HG03097 (cell line): ENCODE measurements around the gene DLG1.

Experiments
- ATAC-seq: cut with Tn5 transposase; IDR thresholded peaks from one replicate; pipeline ENCODE4 v1.9.1; 2021; ENCODE audit not compliant: unreplicated experiment, low FRiP score

The DLG1 gene

DNA sequence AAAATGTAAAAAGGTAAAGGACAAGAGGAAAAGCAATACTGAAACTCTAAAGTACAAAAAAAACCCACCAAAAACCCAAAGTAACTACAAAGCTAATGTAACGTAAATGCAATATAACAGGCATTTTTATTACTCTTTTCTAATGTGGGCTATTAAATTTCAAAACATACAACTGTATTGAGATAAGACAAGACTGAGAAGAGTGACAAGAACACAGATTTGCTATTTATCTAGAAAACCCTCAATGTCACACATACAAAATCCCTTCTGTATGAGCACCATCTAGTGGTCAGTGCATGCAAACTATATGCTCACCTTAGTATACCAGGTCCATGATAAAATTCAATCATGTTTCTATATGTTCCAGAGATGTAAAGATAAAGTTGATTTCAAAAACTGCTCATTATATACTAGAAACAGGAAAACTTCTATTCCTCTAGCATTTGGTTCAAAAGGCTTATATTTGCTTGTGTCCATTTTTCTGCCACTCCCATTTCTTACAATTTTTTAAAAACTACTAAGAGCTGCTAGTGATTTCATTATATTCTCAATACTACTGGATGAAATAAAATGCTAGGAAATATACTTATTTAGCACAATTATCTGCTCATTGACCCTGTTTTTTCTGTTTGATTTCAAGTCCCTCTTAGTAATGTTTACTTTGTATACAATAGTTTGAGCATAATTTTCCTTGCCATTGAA lies 111.4 kb downstream of the DLG1 start:
- no peak for ATAC-seq

DNA sequence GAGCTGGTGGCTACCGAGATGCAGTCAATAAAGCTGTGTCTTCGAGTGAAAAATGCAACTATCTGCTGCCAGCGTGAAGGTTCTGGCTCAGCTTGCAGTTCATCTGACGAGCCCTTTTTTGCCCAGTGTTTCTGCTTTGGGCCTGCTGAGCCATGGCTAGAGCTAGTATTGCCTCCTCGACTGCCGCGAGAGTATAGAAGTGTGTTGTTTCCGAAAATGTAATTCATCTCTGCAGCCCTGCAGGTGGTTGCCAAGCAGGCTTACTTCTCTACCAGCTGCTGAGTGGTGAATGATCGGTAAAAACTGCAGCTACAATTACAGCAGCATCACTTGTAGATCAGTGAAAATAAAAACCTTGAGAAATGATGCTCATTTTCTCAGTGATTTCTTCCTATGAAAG lies 114.8 kb downstream of the DLG1 start:
- no peak for ATAC-seq

DNA sequence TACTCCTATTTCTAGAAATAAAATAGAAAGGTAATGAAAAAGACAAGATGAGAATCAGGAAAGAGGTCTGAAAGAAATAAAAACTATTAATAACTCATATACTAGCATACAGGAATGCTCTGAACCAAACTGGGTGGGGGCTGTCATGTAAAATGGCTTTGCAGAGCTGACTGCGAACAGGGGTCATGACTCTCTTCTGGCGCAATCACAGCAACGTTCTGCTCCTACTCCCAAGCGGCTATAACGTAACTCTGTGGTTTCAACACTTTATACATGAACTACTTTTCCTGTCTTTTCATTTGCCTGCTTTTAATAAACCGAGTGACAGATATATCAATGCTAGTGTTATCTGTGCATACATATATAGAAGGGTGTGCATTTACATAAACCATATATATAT lies 116.7 kb downstream of the DLG1 start:
- ATAC-seq, result no peak

DNA sequence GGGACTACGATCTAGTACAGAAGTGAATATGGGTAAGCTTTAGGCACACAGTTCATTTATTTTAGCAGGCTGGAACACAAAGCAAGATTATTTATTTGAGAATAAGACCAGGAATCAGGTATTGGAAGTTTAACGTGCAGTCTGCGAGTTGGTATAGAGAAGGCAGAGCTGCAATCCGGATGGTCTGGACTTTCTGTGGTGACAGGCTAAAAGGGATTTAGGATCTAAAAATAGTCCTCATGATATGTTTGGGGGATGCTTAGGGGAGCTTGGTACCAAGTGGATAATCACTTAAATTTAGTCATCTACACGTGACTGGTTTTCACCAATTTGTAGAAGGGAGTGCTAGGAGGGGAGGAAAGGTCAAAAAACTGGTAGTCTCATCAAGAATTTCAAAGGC lies 119.4 kb downstream of the DLG1 start:
- ATAC-seq, result no peak

DNA sequence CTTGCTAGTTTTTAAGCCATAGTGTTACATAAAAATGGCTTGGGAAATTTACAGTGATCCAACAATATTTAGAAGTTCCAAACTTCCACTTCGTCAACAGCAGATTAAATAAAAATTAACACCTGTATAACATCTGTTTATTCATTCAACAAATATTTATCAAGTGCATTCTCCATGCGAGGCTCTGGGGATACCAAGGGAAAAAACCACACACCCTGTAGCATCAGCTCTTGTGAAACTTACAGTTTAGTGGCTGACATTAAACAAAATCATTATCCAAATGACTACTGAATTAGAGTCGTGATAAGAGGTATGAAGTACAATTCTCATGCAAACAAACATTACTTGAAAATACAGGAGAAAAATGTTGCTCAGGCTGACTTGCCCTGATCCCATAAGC lies 122.9 kb downstream of the DLG1 start:
- no peak for ATAC-seq

DNA sequence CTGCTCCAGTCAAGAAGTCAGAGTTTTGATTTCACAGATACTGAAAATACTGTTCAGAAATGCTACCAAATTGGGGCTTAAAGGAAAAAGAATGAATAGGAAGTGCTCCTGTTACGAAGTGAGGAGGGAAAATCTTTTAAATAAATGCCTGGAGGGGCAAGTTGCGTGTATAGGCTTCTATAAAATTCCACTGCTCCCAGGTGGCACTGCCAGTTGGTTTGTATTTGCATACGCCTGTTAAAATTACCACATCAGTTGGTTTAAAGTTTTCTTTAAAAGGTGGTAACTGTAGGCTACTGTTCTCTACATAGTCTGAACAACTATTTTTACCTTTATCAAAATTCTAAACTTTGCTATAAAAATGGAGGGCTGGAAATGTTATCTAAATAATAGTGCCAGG lies 123.5 kb downstream of the DLG1 start:
- no peak for ATAC-seq

GRCh38 chr3:197173620-197174019 lies 124.8 kb downstream of the DLG1 start:
- ATAC-seq, result no peak

DNA sequence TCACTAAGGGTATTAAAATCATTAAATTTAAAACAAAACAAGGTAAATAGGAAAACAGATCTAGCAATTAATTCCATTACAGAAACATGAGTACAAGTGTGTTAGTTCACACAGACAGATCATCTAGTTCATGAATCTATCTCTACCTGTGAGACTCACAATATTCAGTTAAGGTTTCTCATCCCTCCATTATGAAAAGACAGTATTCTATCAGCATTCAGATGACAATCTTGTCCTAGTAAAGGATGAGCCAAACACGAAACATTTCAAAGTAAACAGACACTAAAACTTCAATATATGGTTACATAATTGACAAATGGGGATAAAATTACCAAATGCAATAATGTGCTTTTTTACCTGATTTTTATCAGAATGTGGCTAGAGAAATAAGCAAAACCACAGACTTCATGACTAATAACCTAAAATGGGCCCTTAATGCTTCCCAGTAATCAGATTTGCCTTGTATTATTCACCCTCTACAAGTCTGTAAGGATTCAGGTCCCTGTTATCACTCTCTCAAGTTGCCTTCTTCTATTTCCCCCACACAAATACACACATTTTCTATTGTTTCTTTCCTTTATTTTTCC lies 126.8 kb downstream of the DLG1 start:
- no peak for ATAC-seq

DNA sequence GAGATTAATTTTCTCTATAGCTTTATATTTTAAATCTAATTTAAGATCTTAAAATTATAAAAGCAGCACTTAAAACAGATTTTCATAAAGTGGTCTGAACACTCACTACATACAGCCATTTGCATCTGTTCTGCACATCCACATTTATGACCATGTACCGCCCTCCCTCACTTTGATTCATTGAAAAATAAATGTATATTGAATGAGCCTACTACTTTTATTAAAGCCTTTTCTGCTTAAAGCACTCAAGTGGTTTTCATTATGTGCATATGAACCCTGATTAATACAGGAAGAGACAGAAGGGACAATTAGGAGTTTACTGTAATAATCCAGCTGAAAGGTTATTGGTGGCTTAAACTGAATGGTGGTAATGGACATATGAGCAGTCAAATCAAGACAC lies 129.4 kb downstream of the DLG1 start:
- ATAC-seq, result no peak

DNA sequence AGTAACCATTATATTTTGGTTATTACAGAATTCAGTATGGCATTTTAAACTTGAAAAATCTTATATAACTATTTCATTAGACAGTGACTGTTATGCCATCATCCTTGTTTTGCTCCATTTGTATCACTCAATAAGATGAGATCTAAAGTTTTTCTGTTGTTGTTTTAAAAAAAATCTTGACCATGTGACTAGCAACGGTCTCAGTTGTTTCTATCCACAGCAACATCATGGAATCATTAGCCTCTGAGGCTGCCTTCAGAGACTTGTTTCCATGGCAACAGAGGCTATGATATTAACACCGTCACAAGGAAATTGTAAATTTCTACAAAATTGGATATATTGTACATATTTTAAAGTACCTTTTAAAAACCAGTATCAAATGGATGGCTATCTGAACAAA lies 129.8 kb downstream of the DLG1 start:
- ATAC-seq, result no peak

GRCh38 chr3:197168063-197168462 lies 130.3 kb downstream of the DLG1 start:
- ATAC-seq, result no peak

GRCh38 chr3:197167549-197167948 lies 130.9 kb downstream of the DLG1 start:
- no peak for ATAC-seq

GRCh38 chr3:197165890-197166289 lies 132.5 kb downstream of the DLG1 start:
- ATAC-seq, result no peak

GRCh38 chr3:197155046-197155445 lies 143.4 kb downstream of the DLG1 start:
- no peak for ATAC-seq

DNA sequence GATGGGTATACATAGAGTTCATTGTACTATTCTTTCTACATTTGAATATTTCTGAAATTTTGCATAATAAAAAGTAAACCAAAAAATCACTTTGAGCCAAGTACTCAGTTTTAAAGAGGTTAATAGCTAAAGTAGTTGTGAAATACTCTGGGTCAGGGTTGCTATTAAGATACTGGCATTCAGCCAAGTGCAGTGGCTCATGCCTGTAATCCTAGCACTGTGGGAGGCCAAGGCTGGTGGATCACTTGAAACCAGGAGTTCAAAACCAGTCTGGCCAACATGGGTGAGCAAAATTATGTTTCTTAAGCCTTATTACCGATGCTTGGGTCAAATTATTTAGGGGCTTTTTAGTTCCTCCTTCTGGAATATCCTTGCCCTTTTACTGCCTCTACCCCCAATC lies 146.8 kb downstream of the DLG1 start:
- ATAC-seq, result no peak

DNA sequence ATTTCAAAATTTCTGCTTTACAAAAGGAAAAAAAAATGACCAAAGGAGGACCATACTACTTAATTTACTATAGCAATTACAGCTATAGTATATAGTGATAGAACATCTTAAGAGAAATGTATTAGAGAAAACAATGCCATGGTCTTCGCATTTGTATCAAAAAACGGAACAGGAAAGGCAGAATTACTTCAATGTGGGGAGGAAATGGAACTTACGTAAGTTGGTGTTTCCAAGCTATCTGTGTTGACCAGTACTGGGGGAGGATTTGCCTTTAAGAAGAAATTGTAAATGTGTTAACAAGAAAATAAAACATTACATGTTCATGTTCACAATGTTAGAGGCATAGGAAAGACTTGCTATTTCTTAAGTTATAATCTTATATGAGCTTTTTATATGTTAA lies 148.9 kb downstream of the DLG1 start:
- no peak for ATAC-seq

DNA sequence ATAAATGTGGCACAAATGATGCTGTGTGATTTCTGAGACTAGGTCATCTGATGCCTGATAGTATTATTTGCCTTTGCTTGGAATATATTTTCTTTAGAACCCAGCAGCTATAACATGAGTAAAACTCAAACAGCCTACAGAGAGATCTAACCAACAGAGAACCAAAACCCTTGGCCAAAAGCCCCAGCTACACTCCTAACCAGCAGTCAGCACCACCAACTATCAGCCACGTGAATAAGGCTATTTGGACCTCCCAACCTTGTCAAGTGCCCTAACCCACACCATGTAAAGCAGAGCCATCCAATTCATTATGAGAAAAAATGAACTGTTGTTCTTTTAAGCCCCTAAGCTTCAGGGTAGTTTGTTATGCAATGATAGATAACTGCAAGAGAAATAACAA lies 154.2 kb downstream of the DLG1 start:
- no peak for ATAC-seq

GRCh38 chr3:197139586-197139985 lies 158.8 kb downstream of the DLG1 start:
- ATAC-seq, result no peak

GRCh38 chr3:197137751-197138150 lies 160.7 kb downstream of the DLG1 start:
- no peak for ATAC-seq

GRCh38 chr3:197136744-197137143 lies 161.7 kb downstream of the DLG1 start:
- no peak for ATAC-seq

- ATAC-seq, result no peak
Measured at GRCh38 chr3:197135212-197135611, 163.2 kb downstream of the DLG1 start.

DNA sequence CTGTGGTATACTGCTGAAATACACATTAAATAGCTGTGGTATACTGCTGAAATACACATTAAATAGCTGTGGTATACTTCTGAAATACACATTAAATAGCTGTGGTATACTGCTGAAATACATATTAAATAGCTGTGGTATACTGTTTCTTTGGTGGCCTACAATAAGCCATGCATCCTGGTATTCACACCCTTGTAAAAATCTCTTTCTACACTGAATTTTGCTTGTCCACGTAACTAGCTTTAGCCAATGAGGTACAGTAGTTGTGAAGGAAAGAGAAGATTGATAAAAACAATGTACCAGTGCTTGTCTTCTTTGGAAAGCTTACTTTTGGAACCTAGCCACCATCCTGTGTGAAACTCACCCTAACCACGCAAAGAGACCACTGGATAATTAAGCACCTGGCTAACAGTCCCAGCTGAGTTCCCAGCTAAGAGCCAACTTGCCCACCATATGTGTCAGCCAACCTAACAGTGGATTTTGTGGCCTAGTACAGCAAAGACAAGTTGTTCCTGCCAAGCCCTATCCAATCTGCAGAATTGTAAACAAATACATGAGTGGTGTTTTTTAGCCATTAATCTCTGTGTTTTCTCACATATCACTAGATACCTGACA lies 165.4 kb downstream of the DLG1 start:
- ATAC-seq, result no peak
